HG03039 (cell line): ENCODE data around the gene HSPA12B.

ENCODE experiments used
- ATAC-seq: cut with Tn5 transposase; IDR thresholded peaks from one replicate; pipeline ENCODE4 v1.9.1; 2021; ENCODE audit warnings: mild to moderate bottlenecking, moderate library complexity; ENCODE audit not compliant: unreplicated experiment

The HSPA12B gene

GRCh38 chr20:3704087-3704486 is 28.4 kb upstream of the HSPA12B start:
- no peak for ATAC-seq

DNA sequence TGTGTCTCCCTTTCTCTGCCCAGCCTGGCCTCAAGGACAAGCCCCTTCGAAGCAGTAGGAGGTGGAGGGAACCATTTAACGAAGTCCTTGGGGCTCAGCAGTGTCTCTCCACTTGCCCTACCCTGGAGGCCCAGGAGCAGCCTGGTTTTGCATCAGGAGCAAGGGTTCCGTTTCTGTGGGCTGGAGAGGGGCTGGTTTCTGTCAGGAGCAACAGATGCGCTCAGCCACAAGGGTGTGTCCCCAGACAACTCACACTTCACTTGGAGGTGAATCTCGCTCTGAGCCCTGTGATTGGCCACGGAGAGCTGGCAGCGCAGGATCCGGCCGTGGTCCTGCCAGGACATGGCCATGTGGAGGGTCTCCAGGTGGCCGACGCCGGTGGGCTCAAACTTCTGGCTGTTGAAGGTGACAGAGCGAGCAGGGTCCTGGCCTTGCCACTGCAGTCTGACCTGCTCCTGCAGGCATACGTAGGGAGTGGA is 27.0 kb upstream of the HSPA12B start:
- no peak for ATAC-seq

GRCh38 chr20:3705970-3706739 is 26.3 kb upstream of the HSPA12B start:
- ATAC-seq: no peak

- ATAC-seq: no peak
These were observed 25.5 kb upstream of the HSPA12B start for GRCh38 chr20:3706774-3707507.

- ATAC-seq: no peak
These were observed 25.0 kb upstream of the HSPA12B start for GRCh38 chr20:3707508-3707899.

- no peak for ATAC-seq
These were observed 22.4 kb upstream of the HSPA12B start for GRCh38 chr20:3710011-3710466.

- no peak for ATAC-seq
These were observed 21.6 kb upstream of the HSPA12B start for GRCh38 chr20:3710703-3711483.

- no peak for ATAC-seq
These were observed 21.0 kb upstream of the HSPA12B start for GRCh38 chr20:3711484-3711941.

GRCh38 chr20:3712279-3712873 is 20.1 kb upstream of the HSPA12B start, which contains the start of gene SIGLEC1:
SIGLEC1 (minus strand) TSS chr20:3712600; CDS start chr20:3707128, 5,472 bp downstream.
- no peak for ATAC-seq

GRCh38 chr20:3714092-3714491 is 18.4 kb upstream of the HSPA12B start:
- no peak for ATAC-seq

DNA sequence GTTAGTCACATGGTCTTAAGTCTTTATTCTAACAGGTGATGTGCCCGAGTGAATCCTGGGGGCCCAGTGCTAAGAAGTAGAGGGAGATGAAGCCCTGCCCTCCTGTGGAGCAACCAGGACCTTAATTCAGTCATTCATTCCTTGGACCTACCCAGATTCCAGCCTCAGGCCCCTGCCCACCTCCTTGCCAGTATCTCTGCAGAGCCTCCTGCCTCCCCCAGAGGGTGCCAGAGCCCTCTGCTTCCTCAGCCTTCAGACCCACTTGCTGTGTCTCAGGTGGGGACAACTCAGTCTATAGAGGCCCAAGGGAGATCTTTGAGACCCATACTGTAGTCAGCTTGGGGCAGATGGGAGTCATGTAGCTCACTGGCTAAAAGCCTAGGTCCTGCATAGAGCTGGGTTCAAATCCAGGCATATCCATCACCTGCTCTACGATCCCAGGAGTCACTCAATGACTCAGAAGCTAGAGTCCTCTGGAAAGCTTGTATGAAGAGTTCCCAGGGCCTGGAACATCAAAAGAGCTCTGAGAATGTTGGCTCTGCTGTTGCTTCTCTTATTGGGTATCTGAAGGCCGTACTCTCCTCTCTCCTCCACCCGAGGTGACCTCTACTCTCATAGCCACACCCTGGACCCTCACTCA is 16.2 kb upstream of the HSPA12B start:
- ATAC-seq: no peak

- ATAC-seq: no peak
These were observed 13.4 kb upstream of the HSPA12B start for GRCh38 chr20:3719046-3719445.

- no peak for ATAC-seq
These were observed 12.4 kb upstream of the HSPA12B start for GRCh38 chr20:3720068-3720467.

GRCh38 chr20:3720626-3721025 is 11.9 kb upstream of the HSPA12B start:
- no peak for ATAC-seq

- no peak for ATAC-seq
These were observed 10.6 kb upstream of the HSPA12B start for GRCh38 chr20:3721912-3722311.

DNA sequence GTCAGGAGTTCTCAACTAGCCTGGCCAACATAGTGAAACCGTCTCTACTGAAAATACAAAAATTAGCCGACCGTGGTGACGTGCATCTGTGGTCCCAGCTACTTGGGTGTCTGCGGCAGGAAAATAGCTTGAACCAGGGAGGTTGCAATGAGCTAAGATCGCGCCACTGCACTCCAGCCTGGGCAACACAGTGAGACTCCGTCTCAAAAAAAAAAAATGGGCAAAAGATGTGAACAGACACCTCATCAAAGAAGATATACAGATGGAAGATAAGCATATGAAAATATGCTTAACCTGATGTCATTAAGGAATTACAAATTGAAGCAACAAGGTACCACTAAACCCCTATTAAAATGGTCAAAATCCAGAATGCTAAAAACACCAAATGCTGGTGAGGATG is 9.2 kb upstream of the HSPA12B start:
- no peak for ATAC-seq

DNA sequence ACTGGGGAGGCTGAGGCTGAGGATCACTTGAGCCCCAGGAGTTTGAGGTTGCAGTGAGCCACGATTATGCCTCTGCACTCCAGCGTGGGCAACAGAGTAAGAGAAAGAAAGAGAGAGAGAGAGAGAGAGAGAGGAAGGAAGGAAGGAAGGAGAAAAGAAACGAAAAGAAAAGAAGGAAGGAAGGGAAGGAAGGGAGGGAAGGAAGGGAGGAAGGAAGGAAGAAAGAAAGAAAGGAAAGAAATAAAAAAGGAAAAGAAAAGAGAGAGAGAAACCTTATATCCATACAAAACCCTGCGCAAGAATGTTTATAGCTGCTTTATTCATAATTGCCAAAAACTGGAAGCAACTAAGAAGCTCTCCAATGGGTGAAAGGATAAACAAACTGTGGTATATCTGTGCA is 8.1 kb upstream of the HSPA12B start:
- no peak for ATAC-seq

DNA sequence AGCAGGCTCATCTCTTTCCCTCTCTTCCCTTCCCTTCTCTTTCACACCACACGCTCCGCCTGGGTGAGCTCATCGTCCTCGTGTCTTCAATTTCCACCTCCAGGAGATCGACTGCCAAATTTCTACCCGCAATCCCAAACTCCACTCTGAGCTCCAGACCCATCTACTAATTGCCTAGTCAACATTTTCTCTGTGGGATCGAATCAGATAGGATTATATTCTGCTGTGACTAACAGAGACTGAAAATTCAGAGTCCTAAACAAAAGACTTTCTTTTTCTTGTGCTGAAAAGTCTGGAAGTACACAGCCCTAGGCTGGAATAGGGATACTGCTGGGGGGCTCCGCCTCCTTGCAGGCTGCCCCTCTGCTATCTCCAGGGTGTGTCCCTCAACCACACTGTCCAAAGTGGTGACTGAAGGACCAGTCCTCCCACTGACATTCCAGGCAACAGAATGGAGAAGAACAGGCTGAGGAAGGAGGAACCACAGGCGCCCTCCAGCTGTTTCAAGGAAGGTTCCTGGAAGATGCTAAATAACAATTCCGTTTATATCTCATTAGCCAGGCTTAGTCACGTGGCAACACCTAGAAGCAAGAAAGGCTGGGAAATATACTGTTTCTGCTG is 5.0 kb upstream of the HSPA12B start:
- no peak for ATAC-seq

DNA sequence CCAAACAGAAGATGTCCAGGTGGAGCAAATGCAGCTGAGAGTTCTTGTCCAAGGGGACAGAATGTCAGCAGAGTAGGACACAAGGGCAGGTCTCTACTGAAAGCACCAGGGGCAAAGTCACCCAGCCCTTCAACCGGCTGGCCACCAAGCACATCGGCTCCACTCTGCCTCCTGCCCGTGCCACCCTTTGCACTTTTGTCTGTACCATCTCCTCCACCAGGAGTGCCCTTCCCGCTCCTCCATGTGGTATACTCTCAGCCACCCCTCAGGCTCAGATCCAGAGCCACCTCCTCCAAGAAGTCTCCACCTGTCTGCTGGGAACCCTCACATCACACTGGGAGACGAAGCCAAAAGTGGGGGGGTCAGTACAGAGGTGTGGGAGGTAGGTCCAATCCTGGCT is 4.1 kb upstream of the HSPA12B start:
- ATAC-seq: no peak

GRCh38 chr20:3728876-3729275 is 3.6 kb upstream of the HSPA12B start:
- ATAC-seq: no peak
